ENCODE measurements around the gene NDOR1.

NDOR1 gene

DNA sequence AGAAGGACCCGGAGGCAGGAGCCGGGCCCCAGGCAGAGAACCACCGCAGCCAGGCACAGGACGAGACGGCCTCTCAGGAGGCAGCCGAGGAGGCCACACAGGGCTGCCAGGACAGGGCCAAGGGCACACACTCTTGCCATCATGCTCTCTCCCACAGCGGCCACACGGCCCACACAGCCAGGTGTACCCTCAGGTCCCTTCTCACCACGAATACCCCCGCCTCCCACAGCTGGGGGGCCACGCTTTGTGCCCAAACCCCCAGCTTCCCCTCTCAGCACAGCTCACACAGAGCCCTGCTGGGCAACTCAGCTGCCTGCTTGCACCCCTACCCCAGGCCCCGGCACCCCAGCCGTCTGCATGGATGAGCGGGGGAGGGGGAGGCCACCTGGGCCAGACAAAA lies 11.7 kb upstream of the NDOR1 start:
- H3K4me3 ChIP-seq (ENCODE audit: low read depth, low read length) = no peak overlapping the region
- TF ChIP-seq, protein P1, sequence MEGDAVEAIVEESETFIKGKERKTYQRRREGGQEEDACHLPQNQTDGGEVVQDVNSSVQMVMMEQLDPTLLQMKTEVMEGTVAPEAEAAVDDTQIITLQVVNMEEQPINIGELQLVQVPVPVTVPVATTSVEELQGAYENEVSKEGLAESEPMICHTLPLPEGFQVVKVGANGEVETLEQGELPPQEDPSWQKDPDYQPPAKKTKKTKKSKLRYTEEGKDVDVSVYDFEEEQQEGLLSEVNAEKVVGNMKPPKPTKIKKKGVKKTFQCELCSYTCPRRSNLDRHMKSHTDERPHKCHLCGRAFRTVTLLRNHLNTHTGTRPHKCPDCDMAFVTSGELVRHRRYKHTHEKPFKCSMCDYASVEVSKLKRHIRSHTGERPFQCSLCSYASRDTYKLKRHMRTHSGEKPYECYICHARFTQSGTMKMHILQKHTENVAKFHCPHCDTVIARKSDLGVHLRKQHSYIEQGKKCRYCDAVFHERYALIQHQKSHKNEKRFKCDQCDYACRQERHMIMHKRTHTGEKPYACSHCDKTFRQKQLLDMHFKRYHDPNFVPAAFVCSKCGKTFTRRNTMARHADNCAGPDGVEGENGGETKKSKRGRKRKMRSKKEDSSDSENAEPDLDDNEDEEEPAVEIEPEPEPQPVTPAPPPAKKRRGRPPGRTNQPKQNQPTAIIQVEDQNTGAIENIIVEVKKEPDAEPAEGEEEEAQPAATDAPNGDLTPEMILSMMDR (IDR thresholded peaks at IDR 0.05; ENCODE audit: borderline replicate concordance, insufficient read depth, low read depth, low read length) = no peak

DNA sequence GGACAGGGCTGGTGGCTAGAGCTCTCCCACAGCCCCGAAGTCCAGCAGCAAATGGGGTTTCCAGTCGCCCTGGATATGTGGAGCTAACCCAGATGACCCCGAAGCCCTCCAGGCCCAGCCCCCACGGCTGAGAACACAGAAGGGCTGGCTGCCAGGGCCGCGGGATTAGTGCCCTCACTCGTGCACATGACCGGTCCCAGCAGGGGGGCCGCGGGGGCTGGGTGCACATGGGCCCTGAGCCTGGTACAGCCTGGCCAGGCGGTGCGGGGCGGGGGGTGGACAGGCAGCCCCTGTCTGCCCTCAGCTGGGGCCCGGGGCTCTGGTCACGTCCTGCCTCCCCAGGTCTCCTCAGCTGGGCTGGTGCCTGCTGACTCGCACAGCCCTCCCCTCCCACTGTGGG lies 11.1 kb upstream of the NDOR1 start:
- TF ChIP-seq, protein P1 (IDR thresholded peaks at IDR 0.05; ENCODE audit: borderline replicate concordance, insufficient read depth, low read depth, low read length) = no peak
- no peak overlapping the region for H3K4me3 ChIP-seq (ENCODE audit: low read depth, low read length)

DNA sequence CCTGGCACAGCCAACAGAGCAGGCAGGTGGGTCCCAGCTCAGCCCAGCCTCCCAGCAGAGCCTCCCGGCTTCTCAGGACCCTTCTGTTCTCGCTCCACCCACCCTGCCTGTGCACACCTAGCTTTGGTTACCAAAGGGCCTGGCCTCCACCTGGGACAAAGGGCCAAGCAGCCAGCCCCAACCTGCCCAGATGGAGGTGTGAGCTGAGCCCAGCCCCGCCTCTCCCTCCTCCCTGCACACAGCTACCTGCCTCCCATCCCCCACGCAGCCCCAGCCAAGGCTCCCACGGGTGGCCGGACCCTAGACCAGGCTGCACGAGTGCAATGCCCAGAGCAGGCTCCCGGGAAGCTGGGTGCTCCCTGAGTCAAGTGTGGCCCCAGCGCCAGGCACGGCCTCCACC lies 10.6 kb upstream of the NDOR1 start:
- TF ChIP-seq, protein P1 (IDR thresholded peaks at IDR 0.05; ENCODE audit: borderline replicate concordance, insufficient read depth, low read depth, low read length) = no peak
- H3K4me3 ChIP-seq (ENCODE audit: low read depth, low read length) = no peak overlapping the region

DNA sequence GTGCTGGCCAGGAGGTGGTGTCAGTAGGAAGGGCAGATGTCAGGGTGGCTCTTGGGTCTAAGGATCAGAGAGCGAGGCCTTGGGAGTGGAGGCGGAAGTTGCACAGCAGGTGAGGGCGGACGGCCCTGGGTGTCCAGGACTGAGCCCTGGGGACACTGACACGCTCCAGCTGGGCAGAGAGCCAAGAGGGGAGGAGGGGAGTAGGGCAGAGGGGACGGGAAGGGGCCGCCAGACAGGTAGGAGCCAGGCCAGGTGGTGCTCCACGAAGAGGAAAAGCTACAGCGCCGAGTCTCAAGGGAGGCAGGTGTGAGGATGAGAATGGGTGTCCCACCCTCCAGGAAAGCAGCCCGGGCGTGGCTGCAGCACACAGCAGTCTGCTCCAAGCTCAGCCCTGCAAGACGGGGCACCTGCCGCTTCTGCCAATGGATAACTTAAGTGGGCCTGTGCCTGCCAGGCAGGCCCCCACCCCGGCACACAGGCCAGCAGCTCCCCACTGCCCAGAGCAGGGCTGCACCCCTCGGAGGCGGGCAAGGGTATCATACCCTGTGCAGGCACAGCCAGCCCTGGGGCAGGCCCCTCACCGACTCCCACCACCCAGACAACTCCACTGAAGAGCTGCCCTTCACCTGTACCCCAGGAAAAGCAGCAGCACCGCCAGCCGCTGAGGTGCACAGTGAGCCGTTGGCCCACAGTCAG lies 9.8 kb upstream of the NDOR1 start:
- TF ChIP-seq, protein P1 (IDR thresholded peaks at IDR 0.05; ENCODE audit: borderline replicate concordance, insufficient read depth, low read depth, low read length) = no peak
- no peak overlapping the region for H3K4me3 ChIP-seq (ENCODE audit: low read depth, low read length)

DNA sequence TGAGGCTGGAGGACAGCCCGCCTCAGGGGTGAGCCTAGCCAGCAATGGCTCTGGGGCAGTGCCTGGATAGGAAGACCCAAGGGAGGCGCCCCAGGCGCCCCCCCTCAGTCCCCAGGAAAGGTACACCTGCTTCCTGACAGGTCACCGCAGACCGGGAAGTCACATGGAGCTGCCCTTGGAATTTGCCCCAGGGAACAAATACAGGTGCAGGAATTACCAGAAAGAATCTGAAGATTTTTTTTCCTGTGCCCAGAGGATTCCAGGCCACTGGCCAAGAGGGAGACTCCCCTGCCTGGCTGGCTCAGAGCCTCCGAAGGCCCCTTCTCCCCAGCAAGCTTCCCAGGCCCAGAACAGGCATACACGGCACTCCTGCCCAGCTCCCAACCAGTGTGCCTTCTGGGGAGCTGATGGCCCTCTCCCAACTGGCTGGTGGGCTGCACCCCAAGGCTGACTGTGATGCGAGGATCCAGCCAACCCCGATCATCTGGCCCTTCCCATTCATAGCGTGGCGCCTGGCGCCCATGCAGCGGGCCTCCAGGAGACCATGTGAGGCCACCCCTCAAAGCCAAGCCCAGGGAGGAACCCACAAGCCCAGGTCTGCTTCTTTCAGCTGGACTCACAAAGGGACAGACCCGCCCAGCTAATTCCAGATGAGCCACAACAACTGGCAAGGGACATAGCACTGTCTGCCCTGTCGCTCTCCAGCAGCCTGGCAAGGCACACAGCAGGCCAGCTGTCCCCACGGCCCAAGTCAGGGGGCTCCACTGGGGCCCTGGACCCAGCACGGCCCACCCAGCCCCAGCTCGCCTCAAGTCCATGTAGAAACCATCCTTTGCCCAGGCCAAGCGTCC lies 7.2 kb upstream of the NDOR1 start:
- H3K4me3 ChIP-seq (ENCODE audit: low read depth, low read length) = no peak overlapping the region
- TF ChIP-seq, protein P1 (IDR thresholded peaks at IDR 0.05; ENCODE audit: borderline replicate concordance, insufficient read depth, low read depth, low read length) = no peak

DNA sequence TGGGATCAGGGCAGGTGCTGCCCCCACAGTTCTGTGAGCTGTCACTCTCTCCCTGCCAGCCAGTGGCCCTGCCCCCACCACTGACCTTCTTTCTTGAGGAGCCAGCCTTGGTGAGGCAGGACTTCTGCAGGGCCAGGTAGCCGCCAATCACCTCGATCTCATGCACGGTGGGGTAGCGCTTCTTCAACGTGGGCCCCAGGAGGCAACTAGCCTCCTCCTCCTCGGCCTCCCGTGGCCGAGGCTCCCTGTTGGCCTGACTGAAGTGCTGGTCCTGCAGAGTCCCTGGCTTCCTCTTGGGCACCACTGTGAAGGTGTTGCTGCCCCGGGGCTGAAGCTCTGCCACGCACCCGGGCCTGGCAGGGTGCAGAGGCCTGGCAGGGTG lies 6.6 kb upstream of the NDOR1 start:
- H3K4me3 ChIP-seq (ENCODE audit: low read depth, low read length) = peak overlapping the region; percentile 2
- TF ChIP-seq, protein P1 (IDR thresholded peaks at IDR 0.05; ENCODE audit: borderline replicate concordance, insufficient read depth, low read depth, low read length) = no peak
